ENCODE data around the gene FBXO44. TPM values are rescaled to one million over a fixed set of nuclear protein-coding genes. Genes with fewer than 3 reads are reported as not detected.
"Not testable (repeated sequence)": the region's sequence is repeated elsewhere in the genome, so short reads cannot be mapped to it uniquely, and the experiment has no call there.

The FBXO44 gene
- total RNA-seq, 1 donor from 2014 or later, result 20.4 TPM

DNA sequence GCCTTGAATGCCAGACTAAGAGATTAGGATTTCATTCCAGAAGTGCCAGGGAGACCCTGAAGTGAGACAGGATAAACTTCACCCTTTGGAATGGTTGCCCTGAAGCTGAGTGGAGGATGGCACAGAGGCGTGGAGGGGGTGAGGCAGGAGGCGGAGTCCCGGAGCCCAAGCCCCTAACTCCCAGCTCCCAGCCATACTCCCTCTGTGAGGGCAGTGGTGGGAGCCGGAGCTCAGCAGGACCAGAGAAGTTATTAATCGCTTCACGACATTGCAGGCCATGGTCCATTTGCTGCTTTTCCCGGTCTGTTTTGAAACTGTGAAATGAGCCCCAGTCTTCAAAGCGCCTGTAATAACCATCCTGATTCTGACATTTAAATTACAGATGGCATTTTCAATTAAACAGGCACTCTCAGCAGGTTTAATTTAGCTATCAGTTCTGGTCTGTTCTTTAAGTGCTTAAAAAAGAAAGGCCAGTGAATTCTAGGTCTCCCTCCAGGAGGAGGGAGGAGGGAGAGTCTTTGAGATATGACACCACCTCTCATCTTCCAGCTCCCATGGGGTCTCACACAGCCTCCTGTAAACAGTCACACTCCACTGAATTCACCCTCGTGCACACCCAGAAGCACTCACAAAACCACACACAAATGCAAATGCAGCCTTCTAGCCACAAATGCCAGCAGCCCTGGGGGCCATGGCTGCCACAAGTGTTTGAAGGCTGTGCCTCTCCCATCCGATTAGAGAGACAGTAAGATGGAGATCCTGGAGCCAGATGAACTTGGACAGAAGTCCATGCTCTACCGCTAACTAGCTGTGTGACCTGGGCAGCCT lies 20.1 kb upstream of the FBXO44 start:
- intact Hi-C loops (cut with micrococcal nuclease), result no loop called here
- no peak for ATAC-seq

DNA sequence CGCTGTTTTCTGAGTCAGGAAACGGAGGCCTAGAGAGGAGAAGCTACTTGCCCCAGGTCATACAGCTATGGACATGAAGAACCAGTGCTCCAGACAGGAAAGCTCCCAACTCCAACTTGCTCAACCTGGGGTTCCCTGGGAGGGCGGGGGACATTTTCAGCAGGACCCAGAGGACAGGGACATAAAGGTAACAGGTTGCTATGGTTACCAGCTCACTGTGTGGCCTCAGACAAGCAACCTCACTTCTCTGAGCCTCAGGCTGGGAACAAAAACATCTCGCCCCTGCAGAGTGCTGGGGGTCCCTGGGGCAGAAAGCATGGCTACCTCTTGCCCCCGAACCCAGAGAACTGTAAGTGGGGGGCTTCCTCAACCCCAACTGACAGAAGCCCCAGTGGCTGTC lies 16.6 kb upstream of the FBXO44 start:
- intact Hi-C loops (cut with micrococcal nuclease), result no loop called here
- DNase-seq (no peak), ATAC-seq (no peak)

More for the DNA sequence above, 20.1 kb upstream of the FBXO44 start:
- no peak for DNase-seq

DNA sequence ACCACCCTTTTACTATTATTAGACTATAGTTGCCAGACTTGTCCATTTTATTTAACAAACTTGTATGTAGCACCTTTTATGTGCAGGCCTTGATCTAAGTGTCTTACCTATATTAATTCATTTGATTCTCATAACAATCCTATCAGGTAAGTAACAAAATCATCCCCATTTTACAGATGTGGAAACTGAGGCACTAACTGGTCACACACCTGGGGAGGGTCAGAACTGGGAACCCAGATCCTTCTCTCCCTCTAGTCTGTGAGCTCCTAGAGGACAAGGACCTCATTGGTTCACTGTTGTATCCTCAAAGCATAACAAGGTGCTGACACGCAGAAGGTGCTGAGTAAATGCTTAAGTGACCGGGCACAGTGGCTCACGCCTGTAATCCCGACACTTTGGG lies 15.3 kb upstream of the FBXO44 start:
- intact Hi-C loops (cut with micrococcal nuclease), result no loop called here
- no peak for DNase-seq

DNA sequence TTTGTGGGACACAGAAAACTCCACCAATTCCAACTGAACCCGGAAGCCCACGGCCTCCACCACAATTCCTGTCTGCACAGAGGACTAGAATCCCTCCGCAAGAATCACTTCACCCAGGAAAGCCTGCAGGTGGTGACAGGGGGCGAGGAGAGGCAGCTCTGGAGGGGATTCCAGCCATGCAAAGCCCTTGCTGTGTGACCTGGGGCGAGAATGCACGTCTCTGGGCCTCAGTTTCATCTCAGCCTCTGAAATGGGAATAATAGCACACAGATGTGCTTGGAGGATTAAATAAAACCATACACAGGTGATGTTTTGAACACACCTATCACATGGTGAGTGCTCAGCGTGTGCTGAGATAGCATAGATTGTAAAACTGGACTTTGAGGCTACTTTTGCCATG lies 14.6 kb upstream of the FBXO44 start:
- intact Hi-C loops (cut with micrococcal nuclease), result no loop called here
- ATAC-seq, result no peak
- DNase-seq, result no peak

More for the DNA sequence above, 15.3 kb upstream of the FBXO44 start:
- no peak for ATAC-seq

DNA sequence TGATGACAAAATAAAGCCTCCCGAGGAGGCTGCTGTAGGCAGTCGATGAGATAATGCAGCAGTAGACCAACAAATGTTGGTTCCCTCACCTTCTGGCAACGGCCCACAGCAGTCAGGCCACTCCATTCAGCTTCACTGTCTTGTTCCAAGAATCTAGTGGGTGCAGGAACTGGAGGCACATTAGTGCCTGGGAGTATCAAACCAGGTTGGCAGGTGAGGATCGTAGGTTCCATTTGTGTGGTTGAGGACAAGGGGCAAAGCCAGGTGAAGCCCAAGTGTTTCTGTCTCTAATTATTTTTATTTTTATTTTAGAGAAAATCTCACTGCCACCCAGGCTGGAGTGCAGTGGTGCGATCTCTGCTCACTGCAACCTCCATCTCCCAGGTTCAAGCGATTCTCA lies 13.7 kb upstream of the FBXO44 start:
- no peak for ATAC-seq

DNA sequence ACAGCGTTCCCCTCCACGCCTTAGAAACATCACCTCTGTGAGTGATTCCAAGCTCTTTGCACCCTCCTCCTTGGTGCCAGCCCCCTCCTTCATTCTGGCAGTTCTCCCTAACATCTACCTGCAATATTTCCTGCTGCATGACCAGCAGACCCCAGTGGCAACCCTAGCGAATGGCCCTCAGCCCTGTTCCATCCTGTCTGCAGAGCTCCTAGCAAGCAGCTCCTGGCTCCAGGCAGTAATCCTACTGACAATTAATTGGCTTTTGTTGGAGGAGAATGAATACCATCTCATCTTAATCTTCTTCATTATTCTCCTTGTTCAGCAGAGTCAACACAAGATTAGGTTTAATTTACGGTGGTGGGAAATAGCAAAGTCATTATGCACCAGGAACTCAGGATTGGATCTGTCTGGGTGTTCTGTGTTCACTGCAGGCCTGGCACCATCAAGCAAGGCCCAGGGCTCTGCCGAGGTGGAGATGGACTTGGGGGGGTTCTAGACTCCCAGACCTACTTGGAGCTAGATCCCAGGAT lies 12.8 kb upstream of the FBXO44 start:
- intact Hi-C loops (cut with micrococcal nuclease), result no loop called here
- no peak for ATAC-seq
- no peak for DNase-seq

More for the DNA sequence above, 13.7 kb upstream of the FBXO44 start:
- intact Hi-C loops (cut with micrococcal nuclease), result no loop called here
- DNase-seq, result no peak

DNA sequence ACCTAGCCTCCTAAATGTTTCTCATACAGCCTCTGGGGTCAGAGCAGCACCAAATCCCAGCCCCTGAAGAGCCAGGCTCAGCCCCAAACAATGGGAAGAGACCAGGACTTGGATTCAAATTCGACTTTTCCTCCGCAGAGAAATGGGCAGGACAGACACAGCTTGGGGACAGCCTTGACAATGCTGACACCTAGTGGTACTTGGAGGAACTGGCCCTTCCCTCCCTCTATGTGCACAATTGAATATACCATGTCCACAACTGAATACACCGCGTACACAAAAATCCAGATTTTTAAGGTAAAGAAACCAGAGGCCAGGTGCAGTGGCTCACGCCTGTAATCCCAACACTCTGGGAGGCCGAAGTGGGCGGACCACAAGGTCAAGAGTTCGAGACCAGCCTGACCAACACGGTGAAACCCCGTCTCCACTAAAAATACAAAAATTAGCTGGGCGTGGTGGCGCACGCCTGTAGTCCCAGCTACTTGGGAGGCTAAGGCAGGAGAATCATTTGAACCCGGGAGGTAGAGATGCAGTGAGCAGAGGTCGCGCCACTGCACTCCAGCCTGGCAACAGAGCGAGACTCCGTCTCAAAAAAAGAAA lies 12.2 kb upstream of the FBXO44 start:
- intact Hi-C loops (cut with micrococcal nuclease), result not testable (repeated sequence)
- peak; percentile 55 for DNase-seq
- ATAC-seq, result peak; percentile 81

DNA sequence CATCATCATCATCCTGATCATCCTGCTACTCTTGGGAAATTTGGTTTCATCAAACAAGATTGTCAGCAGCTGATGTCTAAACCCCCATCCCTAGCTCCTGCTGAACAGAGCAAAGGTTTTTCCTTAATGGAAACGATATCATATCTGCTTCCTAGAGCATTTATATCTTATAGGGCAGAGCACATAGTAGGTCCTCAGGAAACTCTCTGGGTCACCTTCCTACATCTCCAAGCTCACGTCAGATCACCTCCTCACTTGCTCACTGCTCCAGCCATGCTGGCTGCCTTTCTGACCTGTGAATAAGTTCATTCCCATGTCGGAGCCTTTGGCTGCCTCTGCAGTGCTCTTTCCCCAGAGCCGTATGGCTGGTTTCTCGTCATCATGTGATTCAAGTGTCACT lies 10.9 kb upstream of the FBXO44 start:
- DNase-seq (no peak), ATAC-seq (no peak)
- intact Hi-C loops (cut with micrococcal nuclease), result no loop called here

DNA sequence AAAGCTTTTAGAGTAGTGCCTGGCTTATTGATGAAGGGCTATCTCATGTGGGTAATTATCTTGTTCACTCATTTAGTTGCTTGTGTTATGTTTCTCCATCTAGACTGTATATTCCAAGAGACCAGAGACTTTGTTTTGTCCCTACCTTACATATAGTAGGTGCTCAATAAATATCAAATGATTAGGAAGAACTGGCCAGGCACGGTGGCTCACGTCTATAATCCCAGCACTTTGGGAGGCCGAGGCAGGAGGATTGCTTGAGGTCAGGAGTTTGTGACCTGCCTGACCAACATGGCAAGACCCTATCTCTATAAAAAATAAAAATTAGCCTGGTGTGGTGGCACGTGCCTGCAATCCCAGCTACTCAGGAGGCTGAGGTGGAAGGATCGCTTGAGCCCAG lies 9.4 kb upstream of the FBXO44 start:
- intact Hi-C loops (cut with micrococcal nuclease), result no loop called here
- no peak for DNase-seq
- no peak for ATAC-seq

DNA sequence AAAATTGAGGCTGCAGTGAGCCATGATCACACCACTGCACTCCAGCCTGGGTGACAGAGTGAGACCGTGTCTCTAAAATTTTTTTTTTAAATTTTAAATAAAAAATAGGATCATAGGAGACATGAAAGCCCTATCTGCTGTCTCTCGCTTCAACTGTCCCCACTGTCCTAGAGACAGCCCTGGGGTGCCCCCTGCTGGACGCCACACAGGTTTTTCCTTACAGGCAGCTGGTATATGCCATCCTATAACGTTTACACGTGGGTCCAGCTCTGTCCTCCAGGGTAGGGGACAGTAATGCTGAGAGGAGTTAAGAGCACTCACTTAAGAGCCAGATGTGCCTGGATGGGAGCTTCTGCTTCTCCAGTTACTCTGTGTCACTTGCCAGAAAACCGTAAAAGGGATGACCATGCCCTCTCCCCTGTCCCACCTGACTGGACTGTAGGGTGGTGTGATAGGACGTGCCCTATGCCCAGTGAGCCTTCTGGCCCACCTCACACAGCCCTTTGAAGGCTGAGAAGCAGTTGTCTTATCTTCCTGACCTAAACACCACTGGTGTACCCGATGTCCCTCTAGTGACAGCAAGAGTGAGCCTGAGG lies 8.9 kb upstream of the FBXO44 start:
- peak; percentile 42 for ATAC-seq
- intact Hi-C loops (cut with micrococcal nuclease), result no loop called here

DNA sequence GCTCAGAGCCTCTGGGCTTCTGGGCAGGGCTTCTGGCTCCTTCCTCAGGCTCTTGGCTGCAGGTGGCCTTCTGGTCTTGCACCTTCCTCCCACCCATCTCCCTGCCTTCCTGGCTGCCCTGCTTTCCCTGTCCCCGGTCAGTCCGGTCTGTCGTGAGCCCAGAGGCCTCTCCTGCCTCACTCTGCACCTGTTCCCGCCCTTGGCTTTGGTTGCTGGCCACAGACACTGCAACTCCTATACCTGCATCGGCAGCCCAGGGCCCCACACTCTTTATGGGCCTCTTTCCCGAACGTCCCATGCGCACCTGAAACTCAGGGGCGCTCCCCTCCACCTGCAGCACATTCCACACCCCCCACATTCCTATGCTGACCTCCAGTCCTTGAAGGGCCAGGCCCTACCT lies 8.4 kb upstream of the FBXO44 start:
- intact Hi-C loops (cut with micrococcal nuclease), result no loop called here
- DNase-seq, result no peak
- ATAC-seq, result no peak

More for the DNA sequence above, 8.9 kb upstream of the FBXO44 start:
- DNase-seq, result peak; percentile 86

DNA sequence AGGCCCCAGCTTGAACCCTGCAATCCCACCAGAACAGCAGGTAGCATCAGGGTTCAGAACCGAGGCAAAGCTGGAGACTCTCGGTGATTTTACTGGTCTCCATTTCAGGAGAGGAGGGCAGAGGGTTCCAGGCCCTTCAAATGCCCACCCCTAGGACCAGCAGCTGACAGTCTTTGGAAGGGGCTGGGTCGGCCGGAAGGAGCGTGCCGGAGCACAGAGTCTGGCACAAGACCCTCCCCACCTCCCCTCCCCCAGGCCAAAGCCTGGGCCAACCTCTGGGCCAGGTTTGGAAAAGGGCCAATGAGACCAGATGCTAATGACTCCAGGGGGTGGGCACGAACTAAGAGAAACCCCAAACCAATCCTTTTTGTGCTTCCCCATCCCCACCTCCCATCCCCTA lies 7.3 kb upstream of the FBXO44 start:
- DNase-seq, result no peak
- intact Hi-C loops (cut with micrococcal nuclease), result no loop called here
- no peak for ATAC-seq

DNA sequence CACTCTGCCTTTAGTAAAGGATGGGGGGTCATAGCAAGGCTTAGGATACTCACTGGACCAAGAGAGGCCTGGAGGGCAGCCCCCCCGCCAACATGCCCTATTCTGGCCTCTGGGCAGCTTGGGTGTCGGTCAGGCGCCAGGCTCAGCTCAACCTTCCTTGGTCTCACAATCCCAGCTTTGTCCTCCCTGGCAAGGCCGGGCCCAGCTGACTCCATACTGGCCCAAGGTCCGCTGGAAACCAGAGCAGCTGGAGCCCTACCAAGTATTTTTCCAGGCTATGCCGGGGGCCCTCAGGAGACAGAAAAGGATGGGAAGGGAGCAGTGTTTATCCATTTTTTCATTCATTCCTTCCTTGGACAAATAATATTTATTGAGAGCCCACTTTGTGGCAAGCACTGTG lies 6.6 kb upstream of the FBXO44 start:
- ATAC-seq, result peak; percentile 15
- DNase-seq, result peak; percentile 69
- intact Hi-C loops (cut with micrococcal nuclease), result no loop called here

DNA sequence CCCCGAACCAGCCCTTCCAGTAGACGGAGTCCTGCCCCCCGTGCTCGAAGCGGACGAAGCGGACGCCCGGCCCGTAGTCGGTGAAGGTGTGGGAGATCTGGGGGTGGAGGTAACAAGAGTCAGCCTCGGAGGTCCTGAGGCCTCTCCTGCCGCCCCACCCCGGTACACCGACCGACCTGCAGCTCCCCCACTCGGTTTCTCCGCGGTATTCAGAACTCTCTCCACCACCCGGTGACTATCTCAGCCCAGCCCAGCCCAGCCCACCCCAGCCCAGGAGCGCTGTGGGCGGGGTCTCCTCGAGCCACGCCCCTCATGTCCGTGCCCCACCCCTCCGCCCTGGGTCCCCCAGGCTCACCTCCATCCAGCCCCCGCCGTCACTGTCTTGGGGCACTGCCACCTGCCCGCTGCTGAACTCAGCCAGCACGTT lies 5.9 kb upstream of the FBXO44 start:
- intact Hi-C loops (cut with micrococcal nuclease), result no loop called here
- ATAC-seq (peak; percentile 41), DNase-seq (peak; percentile 59)

DNA sequence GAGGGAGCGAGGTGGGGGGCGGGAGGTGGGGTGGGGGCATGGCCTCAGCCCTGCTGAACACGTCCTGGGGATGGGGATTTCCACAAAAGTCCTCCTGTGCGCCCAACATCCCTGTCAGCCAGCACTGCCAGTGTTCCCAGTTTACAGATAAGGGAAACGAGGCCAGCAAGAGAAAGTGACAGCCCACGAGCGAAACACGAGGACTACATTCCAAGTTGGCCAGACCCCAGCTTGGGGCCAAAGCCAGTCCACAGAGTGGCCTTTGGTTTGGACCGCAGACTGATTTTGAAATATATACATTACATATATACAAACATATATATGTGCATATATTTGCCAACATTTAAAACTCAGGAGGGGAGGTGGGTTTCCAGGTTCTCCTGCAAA lies 5.4 kb upstream of the FBXO44 start:
- DNase-seq, result no peak

DNA sequence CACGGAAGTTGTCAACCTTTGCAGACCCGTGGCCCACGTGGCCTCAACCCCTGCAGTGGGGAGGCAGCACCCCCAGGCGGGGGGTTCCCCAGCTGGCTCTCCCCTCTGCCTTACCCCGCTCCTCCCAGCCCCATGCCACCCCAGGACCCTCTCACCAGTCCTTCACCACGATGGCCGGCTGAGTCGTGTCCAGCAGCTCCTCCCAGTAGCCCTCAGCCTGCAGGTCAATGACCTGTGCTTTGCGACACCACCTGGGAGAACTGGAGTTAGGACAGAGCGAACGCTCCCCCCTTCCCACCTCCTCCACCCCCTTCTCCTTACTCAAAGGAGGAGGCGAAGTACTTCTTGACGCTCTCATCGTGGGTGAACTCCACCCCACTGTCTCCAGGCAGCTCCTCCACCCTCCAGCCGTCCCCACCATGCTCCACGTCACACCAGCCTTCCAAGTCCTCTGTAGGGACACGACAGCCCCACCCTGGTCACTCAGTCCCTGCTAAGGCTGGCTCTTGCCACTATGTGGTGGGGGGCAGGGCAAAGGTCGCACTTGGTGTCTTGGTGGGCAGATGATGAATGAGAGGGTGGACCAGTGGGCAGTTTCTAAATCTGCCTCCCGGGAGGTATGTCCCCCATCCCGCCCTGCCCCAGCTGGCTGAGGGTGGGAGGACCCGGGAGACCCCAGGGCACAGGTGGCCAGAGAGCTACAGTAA lies 4.9 kb upstream of the FBXO44 start:
- intact Hi-C loops (cut with micrococcal nuclease), result loop anchor here (10.0 kb wide), 1 partner anchor 65 kb away; no protein-coding TSS in a partner anchor
- DNase-seq (no peak), ATAC-seq (no peak)

More for the DNA sequence above, 5.4 kb upstream of the FBXO44 start:
- no peak for ATAC-seq
- intact Hi-C loops (cut with micrococcal nuclease), result no loop called here

DNA sequence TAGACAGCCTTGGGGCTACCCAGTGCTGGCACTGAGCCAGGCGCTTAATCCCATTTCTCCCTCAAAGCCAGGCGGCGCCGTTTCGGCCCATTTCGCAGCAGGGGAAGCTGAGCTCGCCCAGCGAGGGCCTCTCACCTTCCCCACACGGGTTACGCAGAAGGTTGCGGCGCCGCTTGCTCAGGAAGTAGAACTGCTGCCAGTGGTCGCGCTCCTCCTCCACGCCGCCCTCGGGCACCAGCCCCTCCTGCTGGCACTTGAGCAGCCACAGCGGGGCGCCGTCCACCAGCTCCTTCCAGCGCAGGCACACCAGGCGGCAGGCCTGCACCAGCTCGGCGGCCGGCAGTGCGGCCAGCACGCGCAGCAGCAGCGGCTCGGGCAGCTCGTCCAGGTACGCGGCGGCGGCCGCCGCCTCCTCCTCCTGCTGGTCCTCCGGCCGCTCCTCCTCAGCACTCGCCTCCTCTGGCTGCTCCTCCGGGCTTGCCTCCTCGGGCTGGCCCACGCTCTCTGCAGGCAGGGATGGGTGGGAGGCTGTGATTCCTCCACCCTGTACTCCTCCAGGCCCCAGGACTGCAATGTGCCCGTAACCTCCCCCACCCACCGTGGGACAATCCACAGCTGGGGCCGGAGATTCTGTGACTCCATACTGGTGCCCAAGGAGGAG lies 4.2 kb upstream of the FBXO44 start:
- peak; percentile 88 for DNase-seq
- peak; percentile 74 for ATAC-seq
- intact Hi-C loops (cut with micrococcal nuclease), result loop anchor here (10.0 kb wide), 1 partner anchor 64 kb away; no protein-coding TSS in a partner anchor

DNA sequence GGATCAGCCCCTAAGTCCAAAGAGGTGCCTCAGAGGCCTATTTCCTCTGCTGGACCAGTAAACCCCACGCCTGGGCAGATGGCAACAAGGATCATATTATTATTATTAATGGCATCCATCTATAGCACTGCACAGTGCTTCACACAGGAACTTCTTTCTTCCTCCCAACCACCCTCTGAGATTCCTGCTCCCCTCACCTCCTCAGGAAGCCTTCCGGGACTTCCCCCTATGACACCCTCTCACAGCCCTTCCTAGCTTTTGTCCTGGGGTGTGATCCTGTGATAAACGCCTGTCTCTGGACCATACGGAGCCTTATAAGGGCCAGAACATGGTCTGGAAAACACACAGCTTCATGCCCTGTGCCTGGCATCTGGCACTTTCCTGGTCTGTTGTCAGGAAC lies 3.7 kb upstream of the FBXO44 start:
- DNase-seq (no peak), ATAC-seq (no peak)
- intact Hi-C loops (cut with micrococcal nuclease), result loop anchor here (10.0 kb wide), 1 partner anchor 64 kb away; no protein-coding TSS in a partner anchor
